HG02973 (cell line): ENCODE data around the gene SCARF2.
"Not testable (repeated sequence)": the region's sequence is repeated elsewhere in the genome, so short reads cannot be mapped to it uniquely, and the experiment has no call there.

Experiments used
- ATAC-seq: cut with Tn5 transposase; IDR thresholded peaks from one replicate; pipeline ENCODE4 v1.9.1; 2021; ENCODE audit warnings: moderate library complexity; ENCODE audit not compliant: unreplicated experiment

SCARF2 gene

DNA sequence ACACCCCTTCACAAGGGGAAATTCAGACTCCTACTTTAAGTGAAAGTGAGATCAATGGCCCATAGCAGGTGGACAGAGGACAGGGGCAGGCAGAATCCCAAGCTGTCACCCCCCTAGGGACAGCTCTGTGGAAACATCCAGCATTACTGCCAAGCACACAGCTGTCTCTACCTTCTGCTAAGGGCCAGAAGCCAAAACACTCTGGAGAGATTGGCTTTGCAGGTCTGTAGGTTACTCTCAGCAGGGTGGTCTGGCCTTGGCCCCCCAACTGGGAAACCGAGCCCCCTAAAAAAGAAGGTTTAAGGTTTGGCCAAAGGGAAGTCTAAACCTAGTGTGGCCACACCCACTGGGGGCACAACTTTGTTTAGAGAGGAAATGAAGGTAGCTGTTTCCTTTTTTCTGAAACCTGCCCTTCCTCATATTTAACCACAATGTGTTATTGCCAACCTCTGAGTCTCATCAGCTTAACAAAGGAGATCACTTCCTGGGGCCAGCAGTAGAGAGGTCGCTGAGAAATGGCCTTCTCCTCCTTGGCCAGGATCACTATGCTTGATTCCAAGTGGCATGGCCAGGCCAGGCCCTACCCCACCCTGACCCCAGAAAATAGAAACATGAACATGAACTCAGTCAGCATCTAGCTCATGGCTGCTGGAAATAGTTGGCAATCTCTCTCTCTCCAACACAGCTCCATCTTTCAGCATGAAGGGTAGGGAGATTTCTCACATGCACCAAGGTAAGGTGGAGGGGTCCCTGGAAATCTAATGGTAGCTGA, 25.9 kb upstream of the SCARF2 start:
- no peak for ATAC-seq

DNA sequence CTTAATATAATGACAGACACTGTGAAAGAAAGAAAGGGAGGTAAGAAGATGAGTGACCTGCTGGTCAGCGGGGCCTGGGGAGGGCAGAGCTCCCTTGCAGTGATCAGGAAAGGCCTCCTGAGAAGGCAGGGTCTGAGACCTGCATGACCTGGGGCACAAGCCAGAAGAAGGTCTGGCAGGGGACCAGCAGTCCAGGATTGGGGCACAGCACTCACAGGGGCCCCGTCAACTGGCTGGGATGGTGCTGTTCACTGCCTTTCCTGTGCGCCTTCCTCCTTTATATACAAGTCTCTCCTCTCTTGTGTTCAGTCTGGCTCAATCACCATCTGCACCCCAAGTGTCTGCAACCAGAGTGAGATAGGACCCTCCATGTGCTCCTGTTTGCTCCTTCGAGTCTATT, 22.2 kb upstream of the SCARF2 start:
- ATAC-seq, result no peak

DNA sequence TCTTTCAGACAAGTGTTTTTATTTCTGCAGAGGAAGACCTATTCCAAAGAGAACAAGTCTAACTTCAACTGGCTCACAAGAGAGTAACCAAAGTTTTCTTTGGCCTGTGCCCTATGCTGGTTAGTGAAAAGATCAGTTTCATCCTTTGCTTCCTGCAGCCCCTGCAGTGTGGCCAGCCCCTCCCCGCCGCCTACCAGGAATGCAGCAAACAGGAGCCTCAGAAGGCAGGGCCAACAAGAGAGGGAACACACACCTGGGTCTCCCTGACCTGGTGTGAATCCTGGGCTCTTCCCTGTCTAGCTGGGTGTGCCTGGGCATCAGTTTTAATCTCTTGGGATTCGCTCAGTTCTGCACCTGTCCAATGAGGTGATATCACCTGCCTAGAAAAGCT, 21.5 kb upstream of the SCARF2 start:
- no peak for ATAC-seq

DNA sequence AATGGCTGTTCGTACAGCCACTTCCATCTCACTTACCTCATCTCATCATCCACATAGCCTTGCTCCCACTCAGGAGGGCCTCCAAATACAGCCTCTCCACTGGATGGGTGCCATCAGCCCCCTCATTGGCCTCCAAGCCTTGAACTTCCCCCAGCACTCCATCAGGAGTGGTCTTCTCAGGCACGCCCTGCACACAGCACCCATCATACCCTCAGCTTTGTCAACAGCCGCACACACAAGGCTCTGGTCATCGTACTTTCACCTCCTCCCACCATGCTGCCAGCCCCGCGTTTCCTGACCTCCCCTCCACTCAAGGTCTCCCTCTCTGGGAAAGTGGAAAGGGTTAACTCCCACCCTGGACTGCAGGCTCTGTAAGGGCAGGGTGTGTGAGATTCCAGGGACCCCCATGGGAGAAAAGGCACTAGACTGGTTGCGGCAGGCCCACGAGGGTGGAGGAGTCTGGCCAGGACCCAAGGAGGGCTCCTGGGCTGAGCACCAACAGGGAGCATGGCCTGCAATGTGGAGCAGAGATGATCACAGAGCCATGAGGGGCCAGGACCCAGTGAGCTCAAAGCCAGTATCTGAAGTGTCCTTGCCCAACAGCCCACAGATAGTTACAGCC, 21.0 kb upstream of the SCARF2 start:
- no peak for ATAC-seq

- no peak for ATAC-seq
Measured at GRCh38 chr22:20457506-20458240, 20.0 kb upstream of the SCARF2 start.

GRCh38 chr22:20456722-20457076, 19.1 kb upstream of the SCARF2 start:
- no peak for ATAC-seq

DNA sequence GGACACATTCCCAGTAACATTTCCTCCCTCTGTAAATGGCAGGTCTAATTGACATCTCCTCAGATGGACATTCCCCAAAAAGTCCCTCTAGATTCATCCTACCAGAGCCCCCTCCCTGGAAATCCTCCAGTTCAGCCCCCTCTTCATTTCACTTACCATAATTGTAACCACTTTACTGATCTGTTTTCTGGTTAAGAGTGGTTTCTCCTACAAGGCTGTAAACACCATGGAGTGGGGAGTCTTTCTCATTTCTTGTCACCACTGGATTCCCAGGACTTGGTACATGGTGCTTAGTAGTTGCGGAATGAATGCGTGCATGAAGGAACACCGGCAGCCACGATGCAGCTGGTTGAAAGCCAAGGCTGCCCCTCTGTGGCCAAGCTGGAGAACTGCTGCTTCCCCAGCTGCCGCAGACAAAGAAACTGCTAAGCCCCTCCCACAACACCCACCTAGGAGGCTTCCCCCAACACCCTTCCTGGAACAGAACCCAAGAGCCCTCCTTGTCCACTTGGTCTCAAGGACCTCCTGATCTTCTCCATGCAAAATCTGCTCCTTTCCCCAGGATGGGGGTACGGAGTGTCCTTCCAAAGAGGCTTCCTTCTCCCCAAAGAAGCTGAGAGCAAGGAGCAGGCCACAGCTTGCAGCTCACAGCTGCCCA, 18.6 kb upstream of the SCARF2 start:
- ATAC-seq, result no peak

DNA sequence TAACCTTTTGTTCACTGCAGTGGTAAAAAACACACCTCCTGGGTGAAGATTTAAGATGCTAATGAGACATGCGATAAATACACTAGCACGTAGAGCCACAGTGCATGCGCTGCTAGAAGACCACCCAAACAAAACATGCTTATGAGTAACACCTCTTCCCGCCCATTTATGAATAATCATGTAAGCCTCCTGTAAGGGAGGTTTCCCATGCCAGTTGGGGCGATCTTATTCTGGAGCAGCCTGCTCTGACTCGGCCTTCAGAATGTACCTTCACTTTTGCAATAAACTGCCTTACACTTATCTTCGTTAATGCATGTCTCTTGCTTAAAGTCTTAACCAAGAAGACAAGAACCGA, 18.1 kb upstream of the SCARF2 start:
- ATAC-seq, result no peak

GRCh38 chr22:20453222-20453621, 15.6 kb upstream of the SCARF2 start:
- ATAC-seq, result no peak

GRCh38 chr22:20451920-20452319, 14.3 kb upstream of the SCARF2 start:
- ATAC-seq, result no peak

DNA sequence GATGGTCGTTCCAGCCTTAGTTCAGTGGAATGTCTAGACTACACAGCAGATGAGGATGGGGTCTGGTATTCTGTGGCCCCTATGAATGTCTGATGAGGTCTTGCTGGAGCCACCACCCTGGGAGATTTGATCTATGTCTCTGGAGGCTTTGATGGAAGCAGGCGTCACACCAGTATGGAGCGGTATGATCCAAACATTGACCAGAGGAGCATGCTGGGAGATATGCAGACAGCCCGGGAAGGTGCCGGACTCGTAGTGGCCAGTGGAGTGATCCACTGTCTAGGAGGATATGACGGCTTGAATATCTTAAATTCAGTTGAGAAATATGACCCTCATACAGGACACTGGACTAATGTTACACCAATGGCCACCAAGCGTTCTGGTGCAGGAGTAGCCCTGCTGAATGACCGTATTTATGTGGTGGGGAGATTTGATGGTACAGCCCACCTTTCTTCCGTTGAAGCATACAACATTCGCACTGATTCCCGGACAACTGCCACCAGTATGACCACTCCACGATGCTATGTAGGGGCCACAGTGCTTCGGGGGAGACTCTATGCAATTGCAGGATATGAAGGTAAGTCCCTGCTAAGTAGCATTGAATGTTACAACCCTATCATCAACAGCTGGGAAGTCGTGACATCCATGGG, 13.6 kb upstream of the SCARF2 start:
- not testable (repeated sequence) for ATAC-seq

DNA sequence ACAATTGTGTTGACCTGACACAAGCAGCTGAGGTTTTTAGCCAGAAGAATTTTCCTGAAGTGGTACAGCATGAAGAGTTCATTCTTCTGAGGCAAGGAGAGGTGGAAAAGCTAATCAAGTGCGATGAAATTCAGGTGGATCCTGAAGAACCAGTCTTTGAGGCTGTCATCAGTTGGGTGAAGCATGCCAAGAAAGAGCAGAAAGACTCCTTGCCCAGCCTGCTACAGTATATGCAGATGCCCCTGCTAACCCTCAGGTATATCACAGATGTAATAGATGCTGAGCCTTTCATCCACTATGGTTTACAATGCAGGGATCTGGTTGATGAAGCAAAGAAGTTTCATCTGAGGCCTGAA, 12.9 kb upstream of the SCARF2 start:
- no peak for ATAC-seq

DNA sequence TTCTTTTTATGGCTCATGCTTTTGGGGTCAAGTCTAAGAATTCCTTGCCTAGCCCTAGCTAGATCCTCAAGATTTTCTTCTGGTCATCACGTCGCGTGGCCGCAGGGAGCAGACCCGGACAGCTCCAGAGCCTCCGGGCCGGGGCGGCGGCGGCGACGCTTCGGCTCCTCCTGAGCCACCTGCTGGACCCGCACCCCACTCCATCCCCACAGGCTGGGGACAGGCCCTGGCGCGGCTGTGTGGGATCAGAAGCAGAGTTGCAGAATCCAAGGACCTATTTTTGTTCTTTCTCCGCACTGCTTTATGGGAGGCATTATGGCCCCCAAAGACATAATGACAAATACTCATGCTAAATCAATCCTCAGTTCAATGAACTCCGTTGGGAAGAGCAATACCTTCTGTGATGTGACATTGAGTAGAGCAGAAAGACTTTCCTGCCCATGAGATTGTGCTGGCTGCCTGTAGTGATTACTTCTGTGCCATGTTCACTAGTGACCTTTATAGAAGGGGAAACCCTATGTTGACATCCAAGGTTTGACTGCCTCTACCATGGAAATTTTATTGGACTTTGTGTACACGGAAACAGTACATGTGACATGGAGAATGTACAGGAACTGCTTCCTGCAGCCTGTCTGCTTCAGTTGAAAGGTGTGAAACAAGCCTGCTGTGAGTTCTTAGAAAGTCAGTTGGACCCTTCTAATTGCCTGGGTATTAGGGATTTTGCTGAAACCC, 12.4 kb upstream of the SCARF2 start:
- ATAC-seq, result no peak

DNA sequence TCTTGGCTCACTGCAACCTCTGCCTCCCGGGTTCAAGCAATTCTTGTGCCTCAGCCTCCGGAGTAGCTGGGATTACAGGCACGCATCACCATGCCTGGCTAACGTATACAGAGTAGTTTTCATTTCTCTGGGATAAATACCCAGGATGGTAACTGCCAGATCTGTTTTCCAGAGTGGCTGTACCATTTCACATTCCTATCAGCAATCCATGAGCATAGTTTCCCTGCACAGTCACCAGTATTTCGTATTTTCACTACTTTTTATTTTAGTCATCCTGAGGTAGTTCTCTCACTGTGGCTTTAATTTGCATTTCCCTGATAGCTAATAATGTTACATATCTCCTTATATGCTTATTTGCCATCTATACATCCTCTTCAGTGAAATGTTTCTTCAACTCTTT, 11.0 kb upstream of the SCARF2 start:
- no peak for ATAC-seq

DNA sequence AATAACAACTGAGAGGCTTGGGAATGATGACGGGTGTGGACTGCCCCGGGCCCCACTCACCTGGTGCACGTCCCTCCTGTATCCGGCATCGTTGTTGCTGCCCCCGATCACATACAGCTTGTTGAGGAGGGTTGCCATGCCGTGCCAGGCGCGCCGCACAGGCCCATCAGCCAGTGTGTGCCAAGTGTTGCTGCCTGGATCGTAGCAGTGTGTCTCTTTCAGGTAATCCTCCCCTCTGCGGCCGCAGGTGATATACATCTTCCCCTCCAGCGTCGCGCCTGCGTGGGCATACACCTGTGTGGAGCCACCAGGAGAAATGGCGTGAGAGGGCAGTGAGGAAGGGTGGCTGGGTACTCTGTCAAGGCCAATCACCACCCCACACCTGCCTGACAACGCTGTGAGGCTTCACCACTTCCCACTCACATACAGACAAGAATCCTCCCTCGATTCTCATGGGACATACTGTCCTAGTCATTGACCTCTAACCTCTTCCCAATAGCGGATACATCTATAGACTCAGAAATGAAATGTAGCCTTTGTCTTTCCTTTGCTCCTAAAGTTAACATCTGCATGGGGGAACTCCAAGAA, 8.9 kb upstream of the SCARF2 start:
- ATAC-seq, result no peak

GRCh38 chr22:20444325-20444724, 6.7 kb upstream of the SCARF2 start:
- no peak for ATAC-seq

DNA sequence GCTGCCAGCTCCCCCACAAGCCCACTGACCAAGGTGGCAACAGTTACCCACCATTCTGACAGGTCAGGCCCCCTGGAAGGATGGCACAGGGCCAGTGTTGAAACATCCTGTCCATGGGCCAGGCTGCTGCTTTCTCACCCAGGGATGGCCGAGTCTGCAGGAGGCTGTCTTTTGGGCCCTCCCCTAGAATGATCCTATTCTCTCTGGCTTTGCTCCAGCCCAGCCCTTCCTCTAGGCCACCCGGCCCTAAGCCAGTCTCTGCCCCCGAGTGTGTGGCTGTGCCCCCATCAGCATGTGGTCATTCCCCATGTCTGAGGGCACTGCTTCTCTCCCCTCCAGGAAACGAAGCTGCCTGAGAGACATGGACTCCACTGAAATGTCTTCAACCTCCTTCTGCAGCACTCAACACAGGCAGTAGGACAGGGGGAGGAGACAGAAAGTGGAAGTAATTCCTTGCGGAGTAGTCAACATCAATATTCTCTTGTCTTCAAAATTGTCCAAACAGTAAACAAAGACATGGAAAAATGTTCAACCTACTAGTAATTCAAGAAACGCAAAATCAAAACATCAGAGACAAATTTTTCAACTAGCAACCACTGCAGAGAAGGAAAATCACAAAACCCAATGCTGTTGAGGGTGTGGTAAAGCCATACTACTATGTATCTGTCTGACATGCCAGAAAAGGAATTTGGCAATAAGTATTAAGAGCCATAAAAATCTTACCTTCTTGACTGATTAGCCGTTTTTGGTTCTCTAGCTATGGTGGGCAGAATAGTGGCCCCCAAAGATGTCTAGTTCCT, 5.1 kb upstream of the SCARF2 start:
- no peak for ATAC-seq

- ATAC-seq, result no peak
Measured at GRCh38 chr22:20441631-20442484, 4.2 kb upstream of the SCARF2 start.
